K562 (cell line): Measurements from ENCODE around the gene ZNF652. TPM values are rescaled to one million over a fixed set of nuclear protein-coding genes. Genes with fewer than 3 reads are reported as not detected.
A peak's percentile ranks its signal among the peaks of the same experiment; 100 is the strongest.

Source experiments
- ELF1 ChIP-seq: fragments of 200-800 bp; sonication (Bioruptor generic); IDR thresholded peaks from 2 replicates; pipeline ENCODE4 v1.6.1; 2016; ENCODE audit warnings: missing genetic modification characterization, missing compliant biosample characterization
- ELF4 ChIP-seq: fragments of 450-650 bp; formaldehyde crosslinking; IDR thresholded peaks from 2 replicates; pipeline ENCODE4 v1.4.0; 2022; ENCODE audit warnings: missing genetic modification characterization
- FOXM1 ChIP-seq, 2 experiments: fragments of 450-650 bp in 1 of 2; sonication (generic) in 1 of 2; formaldehyde crosslinking in 1 of 2; IDR thresholded peaks; 2 replicates each; pipeline versions ENCODE4 v1.6.1 to v1.9.0; 2017 to 2022; ENCODE audit warnings: low read depth in 2 of 2, mild to moderate bottlenecking in 2 of 2, missing genetic modification reagents in 1 of 2, moderate library complexity in 1 of 2
- JUND ChIP-seq, 2 experiments: IDR thresholded peaks; 2 replicates in 1 of 2; 3 replicates in 1 of 2; pipeline ENCODE4 v1.6.1; 2011; ENCODE audit warnings: borderline replicate concordance in 2 of 2, low read depth in 2 of 2, low read length in 2 of 2, improper control_type of control experiment in 1 of 2, missing biosample characterization in 1 of 2, missing genetic modification characterization in 1 of 2, missing genetic modification reagents in 1 of 2
- SMAD2 ChIP-seq: fragments of 150-350 bp; IDR thresholded peaks from 2 replicates; pipeline ENCODE4 v1.6.1; 2014; ENCODE audit warnings: low read depth, mild to moderate bottlenecking, low read length
- SMARCE1 ChIP-seq: fragments of 450-650 bp; IDR thresholded peaks from 2 replicates; pipeline ENCODE4 v1.7.1; 2016; ENCODE audit warnings: mild to moderate bottlenecking
- ZNF133 ChIP-seq: fragments of 250-450 bp; sonication (Bioruptor Pico); IDR thresholded peaks from 2 replicates; pipeline ENCODE4 v1.4.0; 2020; ENCODE audit warnings: mild to moderate bottlenecking
- ZNF384 ChIP-seq: IDR thresholded peaks from 2 replicates; pipeline ENCODE4 v1.6.1; 2012; ENCODE audit warnings: low read depth, low read length, improper control_type of control experiment
- polyA plus RNA-seq, 8 experiments: library from polyadenylated mRNA; depleted of rRNA in 4 of 8; stranded (reverse) in 5 of 8; unstranded in 3 of 8; fragments of >200 nt; fragmentation: Nextera tagmentation in 2 of 8; fragmentation: Illumina TruSeq in 1 of 8; extraction: Ambion mirVana in 2 of 8; extraction: Trizol in 1 of 8; gene quantifications; 2 replicates each; pipeline versions ENCODE4 v1.2.1 to v1.2.3, GENCODE V29; 2011 to 2014; ENCODE audit warnings: inconsistent platforms in 1 of 8, missing spikeins in 1 of 8
- total RNA-seq, 7 experiments: library from RNA; depleted of rRNA in 6 of 7; stranded (reverse); fragments of >200 nt in 6 of 7; fragmentation: Illumina TruSeq in 2 of 7; extraction: Trizol in 2 of 7; gene quantifications; 2 replicates each; pipeline versions ENCODE4 v1.2.1 to v1.2.3, GENCODE V29; 2011 to 2021; ENCODE audit warnings: low replicate concordance in 1 of 7
- TF ChIP-seq, protein P1 (sequence below), 3 experiments: IDR thresholded peaks in 2 of 3; conservative IDR thresholded peaks in 1 of 3; 2 replicates each; pipeline ENCODE4 v1.5.1; 2011 to 2012; ENCODE audit warnings: low read length in 3 of 3, mild to moderate bottlenecking in 3 of 3, control low read depth in 2 of 3, improper control_type of control experiment in 1 of 3, inconsistent platforms in 1 of 3, low read depth in 1 of 3, mixed read lengths in 1 of 3, moderate library complexity in 1 of 3; ENCODE audit not compliant: insufficient read depth in 2 of 3
- TF ChIP-seq, protein P2 (sequence below): fragments of 250-450 bp; sonication (Bioruptor Pico); IDR thresholded peaks from 2 replicates; pipeline ENCODE4 v1.8.0; 2022; ENCODE audit warnings: moderate library complexity, mild to moderate bottlenecking, inconsistent platforms
- TF ChIP-seq, protein P3 (sequence below): fragments of 250-450 bp; sonication (Bioruptor Pico); IDR thresholded peaks from 2 replicates; pipeline ENCODE4 v1.8.0; 2022; ENCODE audit warnings: inconsistent platforms

Gene ZNF652
- total and polyA plus RNA-seq, 9 of the 15 experiments (the other 6 are each of a cell fraction or from before 2014, with no cell fraction given) = 5.1 to 15.5 (median 7.8) TPM

DNA sequence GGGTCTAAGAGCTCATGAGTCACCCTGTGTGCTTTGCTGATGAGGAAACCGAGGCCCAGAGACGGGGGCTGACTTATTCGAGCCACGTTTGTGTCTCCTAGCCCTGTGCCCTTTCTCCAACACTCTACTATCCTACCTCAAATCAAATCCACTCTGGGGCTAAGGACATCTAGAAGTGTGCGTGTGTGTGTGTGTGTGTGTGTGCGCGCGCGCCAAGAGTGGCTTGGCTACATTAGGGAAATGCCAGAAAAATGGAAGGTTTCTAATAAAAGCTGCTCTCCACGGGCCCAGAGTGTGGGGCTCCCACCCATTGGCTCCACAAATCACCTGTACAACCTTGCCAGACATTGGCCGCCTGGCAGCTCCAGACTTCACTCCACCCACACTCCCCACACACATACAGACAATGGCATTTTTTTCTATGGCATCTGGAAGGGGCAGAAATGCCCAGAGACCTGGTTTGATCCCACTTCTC, 101.2 kb downstream of the ZNF652 start (continued):
- TF ChIP-seq, protein P1, sequence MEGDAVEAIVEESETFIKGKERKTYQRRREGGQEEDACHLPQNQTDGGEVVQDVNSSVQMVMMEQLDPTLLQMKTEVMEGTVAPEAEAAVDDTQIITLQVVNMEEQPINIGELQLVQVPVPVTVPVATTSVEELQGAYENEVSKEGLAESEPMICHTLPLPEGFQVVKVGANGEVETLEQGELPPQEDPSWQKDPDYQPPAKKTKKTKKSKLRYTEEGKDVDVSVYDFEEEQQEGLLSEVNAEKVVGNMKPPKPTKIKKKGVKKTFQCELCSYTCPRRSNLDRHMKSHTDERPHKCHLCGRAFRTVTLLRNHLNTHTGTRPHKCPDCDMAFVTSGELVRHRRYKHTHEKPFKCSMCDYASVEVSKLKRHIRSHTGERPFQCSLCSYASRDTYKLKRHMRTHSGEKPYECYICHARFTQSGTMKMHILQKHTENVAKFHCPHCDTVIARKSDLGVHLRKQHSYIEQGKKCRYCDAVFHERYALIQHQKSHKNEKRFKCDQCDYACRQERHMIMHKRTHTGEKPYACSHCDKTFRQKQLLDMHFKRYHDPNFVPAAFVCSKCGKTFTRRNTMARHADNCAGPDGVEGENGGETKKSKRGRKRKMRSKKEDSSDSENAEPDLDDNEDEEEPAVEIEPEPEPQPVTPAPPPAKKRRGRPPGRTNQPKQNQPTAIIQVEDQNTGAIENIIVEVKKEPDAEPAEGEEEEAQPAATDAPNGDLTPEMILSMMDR (IDR thresholded peaks at IDR 0.05 in 2 of 3, conservative IDR thresholded peaks at IDR 0.05 in 1 of 3; ENCODE audit: insufficient read depth in 2 of 3, low read depth in 1 of 3, low read length in 3 of 3) = no peak
- TF ChIP-seq ZNF384 (no peak), ELF1 (no peak), JUND (IDR thresholded peaks at IDR 0.05; ENCODE audit: borderline replicate concordance, low read depth, low read length) (peak; percentile 32; the same call in 1 of the 2 replicates), JUND (tag; IDR thresholded peaks at IDR 0.05; ENCODE audit: borderline replicate concordance, low read depth, low read length) (no peak), SMARCE1 (0 out of 2 replicates have a peak, but pooled peaks have one; percentile 18), ELF4 (CRISPR knock-in tag) (no peak), ZNF133 (no peak), FOXM1 (IDR thresholded peaks at IDR 0.05; ENCODE audit: low read depth) (no peak), FOXM1 (CRISPR knock-in tag; IDR thresholded peaks at IDR 0.05; ENCODE audit: low read depth) (no peak), SMAD2 (no peak)
- TF ChIP-seq, protein P2, sequence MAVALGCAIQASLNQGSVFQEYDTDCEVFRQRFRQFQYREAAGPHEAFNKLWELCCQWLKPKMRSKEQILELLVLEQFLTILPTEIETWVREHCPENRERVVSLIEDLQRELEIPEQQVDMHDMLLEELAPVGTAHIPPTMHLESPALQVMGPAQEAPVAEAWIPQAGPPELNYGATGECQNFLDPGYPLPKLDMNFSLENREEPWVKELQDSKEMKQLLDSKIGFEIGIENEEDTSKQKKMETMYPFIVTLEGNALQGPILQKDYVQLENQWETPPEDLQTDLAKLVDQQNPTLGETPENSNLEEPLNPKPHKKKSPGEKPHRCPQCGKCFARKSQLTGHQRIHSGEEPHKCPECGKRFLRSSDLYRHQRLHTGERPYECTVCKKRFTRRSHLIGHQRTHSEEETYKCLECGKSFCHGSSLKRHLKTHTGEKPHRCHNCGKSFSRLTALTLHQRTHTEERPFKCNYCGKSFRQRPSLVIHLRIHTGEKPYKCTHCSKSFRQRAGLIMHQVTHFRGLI (CRISPR knock-in tag) = no peak
- TF ChIP-seq, protein P3, sequence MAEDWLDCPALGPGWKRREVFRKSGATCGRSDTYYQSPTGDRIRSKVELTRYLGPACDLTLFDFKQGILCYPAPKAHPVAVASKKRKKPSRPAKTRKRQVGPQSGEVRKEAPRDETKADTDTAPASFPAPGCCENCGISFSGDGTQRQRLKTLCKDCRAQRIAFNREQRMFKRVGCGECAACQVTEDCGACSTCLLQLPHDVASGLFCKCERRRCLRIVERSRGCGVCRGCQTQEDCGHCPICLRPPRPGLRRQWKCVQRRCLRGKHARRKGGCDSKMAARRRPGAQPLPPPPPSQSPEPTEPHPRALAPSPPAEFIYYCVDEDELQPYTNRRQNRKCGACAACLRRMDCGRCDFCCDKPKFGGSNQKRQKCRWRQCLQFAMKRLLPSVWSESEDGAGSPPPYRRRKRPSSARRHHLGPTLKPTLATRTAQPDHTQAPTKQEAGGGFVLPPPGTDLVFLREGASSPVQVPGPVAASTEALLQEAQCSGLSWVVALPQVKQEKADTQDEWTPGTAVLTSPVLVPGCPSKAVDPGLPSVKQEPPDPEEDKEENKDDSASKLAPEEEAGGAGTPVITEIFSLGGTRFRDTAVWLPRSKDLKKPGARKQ = 0 out of 2 replicates have a peak, but pooled peaks have one; percentile 23
